ENCODE results near the gene C3orf70.

The C3orf70 gene

GRCh38 chr3:185079625-185080024 is 73.2 kb downstream of the C3orf70 start:
- H3K27me3 ChIP-seq (ENCODE audit: low read depth, low read length), result peaks cover 3% of the 10 kb centered on the region; the same call in 1 of the 2 replicates
- H3K4me2 ChIP-seq (ENCODE audit: low read length), result no peak overlapping the region
- no peaks in the 10 kb centered on the region for H3K36me3 ChIP-seq (replicated peaks; ENCODE audit: low read depth, low read length)
- TF ChIP-seq, protein P1, sequence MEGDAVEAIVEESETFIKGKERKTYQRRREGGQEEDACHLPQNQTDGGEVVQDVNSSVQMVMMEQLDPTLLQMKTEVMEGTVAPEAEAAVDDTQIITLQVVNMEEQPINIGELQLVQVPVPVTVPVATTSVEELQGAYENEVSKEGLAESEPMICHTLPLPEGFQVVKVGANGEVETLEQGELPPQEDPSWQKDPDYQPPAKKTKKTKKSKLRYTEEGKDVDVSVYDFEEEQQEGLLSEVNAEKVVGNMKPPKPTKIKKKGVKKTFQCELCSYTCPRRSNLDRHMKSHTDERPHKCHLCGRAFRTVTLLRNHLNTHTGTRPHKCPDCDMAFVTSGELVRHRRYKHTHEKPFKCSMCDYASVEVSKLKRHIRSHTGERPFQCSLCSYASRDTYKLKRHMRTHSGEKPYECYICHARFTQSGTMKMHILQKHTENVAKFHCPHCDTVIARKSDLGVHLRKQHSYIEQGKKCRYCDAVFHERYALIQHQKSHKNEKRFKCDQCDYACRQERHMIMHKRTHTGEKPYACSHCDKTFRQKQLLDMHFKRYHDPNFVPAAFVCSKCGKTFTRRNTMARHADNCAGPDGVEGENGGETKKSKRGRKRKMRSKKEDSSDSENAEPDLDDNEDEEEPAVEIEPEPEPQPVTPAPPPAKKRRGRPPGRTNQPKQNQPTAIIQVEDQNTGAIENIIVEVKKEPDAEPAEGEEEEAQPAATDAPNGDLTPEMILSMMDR (IDR thresholded peaks at IDR 0.05; ENCODE audit: low read depth, low read length), result no peak
- no peak for TF ChIP-seq EZH2phosphoT487 (IDR thresholded peaks at IDR 0.05; ENCODE audit: low read depth)
- no peaks in the 10 kb centered on the region for H3K4me1 ChIP-seq (ENCODE audit: low read length)
- no peaks in the 10 kb centered on the region for H3K79me2 ChIP-seq (ENCODE audit: low read length)
- no peak overlapping the region for H3K27ac ChIP-seq (ENCODE audit: low read length)
- no peak overlapping the region for H2AFZ ChIP-seq (ENCODE audit: low read depth, low read length)
- no peak overlapping the region for H3K4me3 ChIP-seq (ENCODE audit: low read length)
- H4K20me1 ChIP-seq (ENCODE audit: insufficient read depth, low read length), result no peaks in the 10 kb centered on the region
- H3K9ac ChIP-seq (ENCODE audit: low read length), result no peak overlapping the region
- H3K9me3 ChIP-seq (ENCODE audit: insufficient read depth, low read length), result no peaks in the 10 kb centered on the region

GRCh38 chr3:185076219-185076618 is 76.6 kb downstream of the C3orf70 start:
- Histone ChIP-seq H3K79me2 (ENCODE audit: low read length) (no peaks in the 10 kb centered on the region), H3K27ac (ENCODE audit: low read length) (no peak overlapping the region), H3K4me2 (ENCODE audit: low read length) (no peak overlapping the region), H3K9me3 (ENCODE audit: insufficient read depth, low read length) (no peaks in the 10 kb centered on the region), H3K4me1 (ENCODE audit: low read length) (no peaks in the 10 kb centered on the region), H3K36me3 (replicated peaks; ENCODE audit: low read depth, low read length) (no peaks in the 10 kb centered on the region), H3K4me3 (ENCODE audit: low read length) (no peak overlapping the region), H3K27me3 (ENCODE audit: low read depth, low read length) (no peaks in the 10 kb centered on the region; the same call in 1 of the 2 replicates), H4K20me1 (ENCODE audit: insufficient read depth, low read length) (no peaks in the 10 kb centered on the region), H2AFZ (ENCODE audit: low read depth, low read length) (no peak overlapping the region), H3K9ac (ENCODE audit: low read length) (no peak overlapping the region)
- TF ChIP-seq EZH2phosphoT487 (IDR thresholded peaks at IDR 0.05; ENCODE audit: low read depth), result no peak
- TF ChIP-seq, protein P1 (IDR thresholded peaks at IDR 0.05; ENCODE audit: low read depth, low read length), result no peak

DNA sequence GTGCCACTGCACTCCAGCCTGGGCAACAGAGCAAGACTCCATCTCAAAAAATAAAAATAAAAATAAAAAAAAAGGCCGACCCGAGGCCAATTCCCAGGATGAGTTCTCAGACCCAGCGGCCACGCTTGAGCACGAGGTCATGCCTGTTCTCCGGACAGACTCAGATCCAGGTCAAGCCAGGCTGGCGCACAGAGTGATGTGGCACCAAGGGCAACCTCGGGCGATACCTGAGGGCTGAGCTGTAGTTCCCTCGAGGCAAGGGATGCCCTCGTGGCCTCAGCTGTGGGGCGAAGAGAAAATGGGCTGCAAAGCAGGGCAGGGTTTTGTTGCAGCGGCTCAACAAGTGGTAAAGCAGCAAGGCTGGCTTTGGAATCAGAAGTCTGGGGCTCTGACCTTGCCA is 77.3 kb downstream of the C3orf70 start:
- Histone ChIP-seq H3K4me2 (ENCODE audit: low read length) (no peak overlapping the region), H3K9me3 (ENCODE audit: insufficient read depth, low read length) (no peaks in the 10 kb centered on the region), H3K36me3 (replicated peaks; ENCODE audit: low read depth, low read length) (no peaks in the 10 kb centered on the region), H3K4me3 (ENCODE audit: low read length) (no peak overlapping the region), H2AFZ (ENCODE audit: low read depth, low read length) (no peak overlapping the region), H4K20me1 (ENCODE audit: insufficient read depth, low read length) (no peaks in the 10 kb centered on the region), H3K9ac (ENCODE audit: low read length) (no peak overlapping the region), H3K79me2 (ENCODE audit: low read length) (no peaks in the 10 kb centered on the region), H3K27me3 (ENCODE audit: low read depth, low read length) (no peaks in the 10 kb centered on the region; the same call in 1 of the 2 replicates), H3K27ac (ENCODE audit: low read length) (no peak overlapping the region), H3K4me1 (ENCODE audit: low read length) (no peaks in the 10 kb centered on the region)
- TF ChIP-seq EZH2phosphoT487 (IDR thresholded peaks at IDR 0.05; ENCODE audit: low read depth), result no peak
- TF ChIP-seq, protein P1 (IDR thresholded peaks at IDR 0.05; ENCODE audit: low read depth, low read length), result no peak

GRCh38 chr3:185071287-185071800 is 81.5 kb downstream of the C3orf70 start:
- Histone ChIP-seq H3K79me2 (ENCODE audit: low read length) (no peaks in the 10 kb centered on the region), H3K4me1 (ENCODE audit: low read length) (no peaks in the 10 kb centered on the region), H3K27me3 (ENCODE audit: low read depth, low read length) (no peaks in the 10 kb centered on the region; the same call in 1 of the 2 replicates), H3K4me2 (ENCODE audit: low read length) (no peak overlapping the region), H3K9ac (ENCODE audit: low read length) (no peak overlapping the region), H2AFZ (ENCODE audit: low read depth, low read length) (no peak overlapping the region), H4K20me1 (ENCODE audit: insufficient read depth, low read length) (no peaks in the 10 kb centered on the region), H3K27ac (ENCODE audit: low read length) (no peak overlapping the region), H3K9me3 (ENCODE audit: insufficient read depth, low read length) (no peaks in the 10 kb centered on the region), H3K36me3 (replicated peaks; ENCODE audit: low read depth, low read length) (no peaks in the 10 kb centered on the region), H3K4me3 (ENCODE audit: low read length) (no peak overlapping the region)
- TF ChIP-seq, protein P1 (IDR thresholded peaks at IDR 0.05; ENCODE audit: low read depth, low read length), result no peak
- TF ChIP-seq EZH2phosphoT487 (IDR thresholded peaks at IDR 0.05; ENCODE audit: low read depth), result no peak
